Parathyroid adenoma (tissue), 2 donors: ENCODE measurements around the gene SMAD1.

Experiments used
- H2AFZ ChIP-seq: fragments of 300-600 bp; sonication (generic); one replicate; pipeline ENCODE4 v1.7.0; 2017; ENCODE audit warnings: antibody characterized with exemption, mild to moderate bottlenecking
- H3K27ac ChIP-seq: fragments of 300-600 bp; sonication (generic); one replicate; pipeline ENCODE4 v1.7.0; 2017
- H3K27me3 ChIP-seq: fragments of 300-600 bp; sonication (generic); one replicate; pipeline ENCODE4 v1.7.0; 2017; ENCODE audit warnings: low read length; ENCODE audit not compliant: control insufficient read depth, insufficient read depth
- H3K36me3 ChIP-seq: fragments of 300-600 bp; sonication (generic); one replicate; pipeline ENCODE4 v1.7.0; 2017; ENCODE audit warnings: low read length; ENCODE audit not compliant: control insufficient read depth, insufficient read depth
- H3K4me1 ChIP-seq: fragments of 300-600 bp; sonication (generic); one replicate; pipeline ENCODE4 v1.7.0; 2017; ENCODE audit warnings: control low read depth
- H3K4me2 ChIP-seq: fragments of 300-600 bp; sonication (generic); one replicate; pipeline ENCODE4 v1.7.0; 2017; ENCODE audit warnings: low read length
- H3K4me3 ChIP-seq: fragments of 300-600 bp; sonication (generic); one replicate; pipeline ENCODE4 v1.7.0; 2017; ENCODE audit warnings: low read depth, low read length
- H3K79me2 ChIP-seq: fragments of 300-600 bp; sonication (generic); one replicate; pipeline ENCODE4 v1.7.0; 2017; ENCODE audit warnings: control low read depth
- H3K9ac ChIP-seq: fragments of 300-600 bp; sonication (generic); one replicate; pipeline ENCODE4 v1.7.0; 2017; ENCODE audit warnings: mild to moderate bottlenecking
- H3K9me3 ChIP-seq: fragments of 300-600 bp; sonication (generic); one replicate; pipeline ENCODE4 v1.7.0; 2017; ENCODE audit warnings: low read length; ENCODE audit not compliant: control insufficient read depth
- CTCF ChIP-seq: fragments of 300-600 bp; sonication (generic); IDR thresholded peaks from one replicate; pipeline ENCODE4 v1.7.0; 2017; ENCODE audit warnings: antibody characterized with exemption, mild to moderate bottlenecking
- donor health status: primary hyperparathyroidism.

The SMAD1 gene

GRCh38 chr4:145452447-145453162 lies 29.0 kb upstream of the SMAD1 start:
- Histone ChIP-seq H3K27ac (no peak overlapping the region), H3K36me3 (no peaks in the 10 kb centered on the region), H3K4me3 (no peak overlapping the region), H3K27me3 (no peaks in the 10 kb centered on the region), H3K9me3 (no peaks in the 10 kb centered on the region), H3K4me2 (no peak overlapping the region), H3K4me1 (no peaks in the 10 kb centered on the region), H2AFZ (no peak overlapping the region), H3K9ac (no peak overlapping the region), H3K79me2 (no peaks in the 10 kb centered on the region)
- TF ChIP-seq CTCF: no peak

- no peaks in the 10 kb centered on the region for H3K27me3 ChIP-seq
- no peaks in the 10 kb centered on the region for H3K4me1 ChIP-seq
- H3K79me2 ChIP-seq: no peaks in the 10 kb centered on the region
- H3K4me2 ChIP-seq: no peak overlapping the region
- no peak for TF ChIP-seq CTCF
- no peaks in the 10 kb centered on the region for H3K9me3 ChIP-seq
- H3K9ac ChIP-seq: no peak overlapping the region
- H3K4me3 ChIP-seq: no peak overlapping the region
- no peak overlapping the region for H2AFZ ChIP-seq
- H3K36me3 ChIP-seq: no peaks in the 10 kb centered on the region
- H3K27ac ChIP-seq: no peak overlapping the region
Observed at GRCh38 chr4:145453163-145453520, 28.5 kb upstream of the SMAD1 start.

- TF ChIP-seq CTCF: no peak
- Histone ChIP-seq H3K9ac (no peak overlapping the region), H3K4me3 (no peak overlapping the region), H3K9me3 (no peaks in the 10 kb centered on the region), H3K27ac (no peak overlapping the region), H3K36me3 (no peaks in the 10 kb centered on the region), H3K79me2 (no peaks in the 10 kb centered on the region), H2AFZ (no peak overlapping the region), H3K27me3 (no peaks in the 10 kb centered on the region), H3K4me2 (no peak overlapping the region), H3K4me1 (no peaks in the 10 kb centered on the region)
Observed at GRCh38 chr4:145473203-145473602, 8.4 kb upstream of the SMAD1 start.

GRCh38 chr4:145480257-145480656 lies 1.4 kb upstream of the SMAD1 start:
- Histone ChIP-seq H3K36me3 (no peaks in the 10 kb centered on the region), H3K4me2 (no peak overlapping the region), H2AFZ (no peak overlapping the region), H3K4me3 (no peak overlapping the region), H3K4me1 (peaks cover 4% of the 10 kb centered on the region), H3K9me3 (no peaks in the 10 kb centered on the region), H3K27me3 (no peaks in the 10 kb centered on the region), H3K9ac (no peak overlapping the region), H3K79me2 (peaks cover 9% of the 10 kb centered on the region), H3K27ac (no peak overlapping the region)
- no peak for TF ChIP-seq CTCF

- H3K4me3 ChIP-seq: peak overlapping the region; percentile 75
- peaks cover 11% of the 10 kb centered on the region for H3K79me2 ChIP-seq
- H3K9me3 ChIP-seq: no peaks in the 10 kb centered on the region
- peak overlapping the region; percentile 60 for H3K4me2 ChIP-seq
- no peaks in the 10 kb centered on the region for H3K27me3 ChIP-seq
- peak overlapping the region; percentile 83 for H2AFZ ChIP-seq
- TF ChIP-seq CTCF: no peak
- peaks cover 9% of the 10 kb centered on the region for H3K4me1 ChIP-seq
- peak overlapping the region; percentile 85 for H3K27ac ChIP-seq
- H3K36me3 ChIP-seq: no peaks in the 10 kb centered on the region
- peak overlapping the region; percentile 53 for H3K9ac ChIP-seq
Observed at GRCh38 chr4:145481942-145482208, 222 bp downstream of the SMAD1 start.
